GM06990 (cell line): ENCODE measurements around the gene DHX35.
A peak's percentile ranks its signal among the peaks of the same experiment; 100 is the strongest.

Source experiments
- DNase-seq: peaks from one replicate; pipeline ENCODE4 v3.0.0-alpha.2; 2011; ENCODE audit not compliant: insufficient read length; ENCODE audit errors: extremely low read depth
- H3K27me3 ChIP-seq: replicated peaks from 2 replicates; pipeline ENCODE4 v1.6.0; 2011; ENCODE audit warnings: low read length; ENCODE audit not compliant: control insufficient read depth, insufficient read depth
- H3K36me3 ChIP-seq: 2 replicates; pipeline ENCODE4 v1.5.1; 2011; ENCODE audit warnings: low read length; ENCODE audit not compliant: control insufficient read depth, insufficient read depth
- H3K4me3 ChIP-seq: replicated peaks from 2 replicates; pipeline ENCODE4 v1.5.1; 2011; ENCODE audit warnings: low read depth, mild to moderate bottlenecking, control low read depth, low read length
- TF ChIP-seq, protein P1 (sequence below): IDR thresholded peaks from 2 replicates; pipeline ENCODE4 v1.5.1; 2011; ENCODE audit warnings: low read length, control low read depth, mild to moderate bottlenecking, inconsistent platforms; ENCODE audit not compliant: insufficient read depth, poor library complexity, severe bottlenecking

Gene DHX35

DNA sequence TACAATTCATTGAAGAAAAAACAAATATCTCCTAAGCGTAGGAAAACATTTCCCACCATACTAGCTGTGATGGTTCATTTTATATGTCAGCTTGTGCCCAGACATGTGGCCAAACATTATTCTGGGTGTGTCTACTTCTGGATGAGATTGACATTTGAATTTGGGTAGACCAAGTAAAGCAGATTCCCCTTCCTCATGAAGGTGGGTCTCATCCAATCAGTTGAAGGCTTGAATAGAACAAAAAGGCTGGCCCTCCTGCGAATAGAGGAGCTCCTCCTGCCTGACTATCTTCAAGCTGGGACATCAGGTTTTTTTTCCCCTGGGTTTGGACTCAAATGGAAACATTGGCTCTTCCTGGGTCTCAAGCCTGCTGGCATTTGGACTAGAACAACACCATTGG, 113.6 kb downstream of the DHX35 start:
- no peak for DNase-seq
- no peak overlapping the region for H3K4me3 ChIP-seq
- no peaks in the 10 kb centered on the region for H3K36me3 ChIP-seq
- TF ChIP-seq, protein P1, sequence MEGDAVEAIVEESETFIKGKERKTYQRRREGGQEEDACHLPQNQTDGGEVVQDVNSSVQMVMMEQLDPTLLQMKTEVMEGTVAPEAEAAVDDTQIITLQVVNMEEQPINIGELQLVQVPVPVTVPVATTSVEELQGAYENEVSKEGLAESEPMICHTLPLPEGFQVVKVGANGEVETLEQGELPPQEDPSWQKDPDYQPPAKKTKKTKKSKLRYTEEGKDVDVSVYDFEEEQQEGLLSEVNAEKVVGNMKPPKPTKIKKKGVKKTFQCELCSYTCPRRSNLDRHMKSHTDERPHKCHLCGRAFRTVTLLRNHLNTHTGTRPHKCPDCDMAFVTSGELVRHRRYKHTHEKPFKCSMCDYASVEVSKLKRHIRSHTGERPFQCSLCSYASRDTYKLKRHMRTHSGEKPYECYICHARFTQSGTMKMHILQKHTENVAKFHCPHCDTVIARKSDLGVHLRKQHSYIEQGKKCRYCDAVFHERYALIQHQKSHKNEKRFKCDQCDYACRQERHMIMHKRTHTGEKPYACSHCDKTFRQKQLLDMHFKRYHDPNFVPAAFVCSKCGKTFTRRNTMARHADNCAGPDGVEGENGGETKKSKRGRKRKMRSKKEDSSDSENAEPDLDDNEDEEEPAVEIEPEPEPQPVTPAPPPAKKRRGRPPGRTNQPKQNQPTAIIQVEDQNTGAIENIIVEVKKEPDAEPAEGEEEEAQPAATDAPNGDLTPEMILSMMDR = no peak
- no peaks in the 10 kb centered on the region for H3K27me3 ChIP-seq

DNA sequence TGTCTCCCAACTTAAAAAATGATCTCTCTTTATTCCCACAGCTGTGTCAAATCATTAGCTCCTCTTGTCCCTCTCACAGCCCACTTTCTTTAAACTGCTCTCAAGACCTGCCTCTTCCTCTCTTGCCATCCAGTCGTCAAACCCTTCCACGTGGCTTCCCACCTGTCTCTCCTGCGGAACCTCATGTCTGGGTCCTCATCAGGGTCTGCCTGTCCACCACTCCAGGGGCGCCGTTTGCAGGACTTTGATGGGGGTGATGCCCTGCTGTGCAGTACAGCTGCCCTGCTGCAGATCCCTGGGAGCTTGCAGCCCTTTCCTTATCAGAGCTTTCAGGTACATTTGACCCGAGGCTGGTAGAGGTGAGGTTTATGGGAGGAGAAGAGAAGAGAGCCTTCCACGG, 114.8 kb downstream of the DHX35 start:
- no peaks in the 10 kb centered on the region for H3K27me3 ChIP-seq
- no peak overlapping the region for H3K4me3 ChIP-seq
- no peak for DNase-seq
- H3K36me3 ChIP-seq = no peaks in the 10 kb centered on the region
- TF ChIP-seq, protein P1 = no peak

DNA sequence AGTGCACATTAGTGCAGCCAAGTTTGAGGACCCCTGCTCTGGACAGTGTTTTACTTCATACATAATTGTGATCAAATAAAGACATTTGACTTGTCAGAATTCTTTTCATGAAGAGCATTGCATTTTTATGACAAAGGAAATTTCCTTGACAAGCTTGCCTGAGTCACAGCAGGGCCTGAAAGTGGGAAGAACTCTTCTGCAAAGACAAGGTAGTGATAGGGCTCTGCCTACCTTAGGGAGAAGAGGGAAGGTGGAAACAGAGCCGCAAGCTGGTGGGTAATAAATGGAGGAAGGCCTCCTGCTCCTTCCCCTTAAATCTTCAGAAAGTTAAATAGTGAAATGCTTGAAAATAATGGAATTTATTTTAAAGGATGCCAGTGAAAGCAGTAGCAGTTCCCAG, 118.2 kb downstream of the DHX35 start:
- no peak for DNase-seq
- TF ChIP-seq, protein P1 = no peak
- Histone ChIP-seq H3K27me3 (peaks cover 2% of the 10 kb centered on the region; the same call in 1 of the 2 replicates), H3K4me3 (no peak overlapping the region), H3K36me3 (no peaks in the 10 kb centered on the region)

DNA sequence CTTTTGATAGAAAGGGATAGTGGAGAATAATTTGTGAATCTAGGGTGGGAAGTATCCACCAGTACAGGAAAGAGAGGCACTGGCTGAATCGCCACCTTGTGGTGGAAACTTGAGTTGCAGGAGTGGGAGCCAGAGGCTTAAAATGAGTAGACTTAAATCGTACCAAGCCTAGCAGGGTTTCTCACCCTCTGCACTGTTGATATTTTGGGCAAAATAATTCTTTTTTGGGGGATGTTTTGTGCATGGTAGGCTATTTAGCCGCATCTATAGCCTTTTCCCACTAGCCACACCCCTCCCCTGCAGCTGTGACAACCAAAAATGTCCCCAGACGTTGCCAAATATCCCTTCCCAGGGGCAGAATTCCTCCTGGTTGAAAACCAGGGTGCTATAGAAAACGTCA, 119.1 kb downstream of the DHX35 start:
- DNase-seq = no peak
- TF ChIP-seq, protein P1 = peak; percentile 89
- peaks cover 2% of the 10 kb centered on the region; the same call in 1 of the 2 replicates for H3K27me3 ChIP-seq
- H3K36me3 ChIP-seq = no peaks in the 10 kb centered on the region
- H3K4me3 ChIP-seq = no peak overlapping the region

DNA sequence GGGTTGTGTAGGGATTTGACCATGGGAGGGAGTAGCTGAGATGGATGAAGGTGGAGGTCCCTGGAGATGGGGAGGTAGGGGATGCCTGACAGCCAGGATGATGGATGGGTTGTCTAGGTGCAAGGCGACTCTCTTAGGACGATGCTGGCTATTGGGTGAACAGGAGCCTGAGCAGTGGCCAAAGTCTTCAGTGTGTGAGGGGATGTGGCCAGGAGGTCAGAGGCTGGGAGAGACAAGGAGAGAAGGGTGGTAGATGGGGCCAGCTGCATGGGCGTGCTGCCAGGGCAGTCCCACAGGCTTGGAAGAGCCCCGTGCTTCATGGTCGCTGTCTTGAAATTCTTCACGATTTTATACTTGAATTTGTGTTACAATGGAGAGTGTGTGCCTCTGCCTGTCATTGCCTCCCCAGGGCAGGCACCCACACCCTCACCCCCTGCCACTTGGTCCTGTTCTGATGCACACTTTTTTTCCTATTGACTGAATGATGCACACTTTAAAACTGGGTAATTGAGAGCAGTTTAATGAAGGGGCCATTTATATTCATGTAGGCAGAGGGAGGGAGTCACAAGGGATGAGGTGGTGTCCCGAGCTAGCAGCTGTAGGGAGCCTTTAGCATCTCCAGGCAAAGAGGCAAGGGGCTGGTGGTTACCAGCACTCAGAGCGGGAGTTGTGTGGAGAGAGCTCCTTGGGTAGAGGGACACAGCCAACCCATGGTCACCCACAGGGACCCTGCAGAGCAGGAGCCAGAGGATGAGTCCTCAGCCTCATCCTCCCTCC, 120.7 kb downstream of the DHX35 start:
- H3K27me3 ChIP-seq = peaks cover 2% of the 10 kb centered on the region; the same call in 1 of the 2 replicates
- no peaks in the 10 kb centered on the region for H3K36me3 ChIP-seq
- TF ChIP-seq, protein P1 = no peak
- DNase-seq = no peak
- H3K4me3 ChIP-seq = no peak overlapping the region
